Endodermal cell (in vitro differentiated cells): ENCODE results near the gene DCN. TPM values are rescaled to one million over a fixed set of nuclear protein-coding genes. Genes with fewer than 3 reads are reported as not detected.

Experiments
- DNase-seq: peaks from one replicate; pipeline ENCODE4 v3.0.0-alpha.2; 2017
- H3K27ac ChIP-seq: 2 replicates; pipeline ENCODE4 v1.5.1; 2013; ENCODE audit warnings: mild to moderate bottlenecking, low read depth, low read length, moderate library complexity
- H3K27me3 ChIP-seq: 2 replicates; pipeline ENCODE4 v1.6.1; 2013; ENCODE audit warnings: mild to moderate bottlenecking, low read length, moderate library complexity; ENCODE audit not compliant: insufficient read depth, control insufficient read depth, poor library complexity, severe bottlenecking
- H3K36me3 ChIP-seq: 2 replicates; pipeline ENCODE4 v1.7.0; 2013; ENCODE audit warnings: mild to moderate bottlenecking, low read length, moderate library complexity; ENCODE audit not compliant: control insufficient read depth, insufficient read depth
- H3K4me1 ChIP-seq: one replicate; pipeline ENCODE4 v1.7.0; 2013; ENCODE audit warnings: low read length; ENCODE audit not compliant: control insufficient read depth, insufficient read depth
- H3K4me3 ChIP-seq: 2 replicates; pipeline ENCODE4 v1.5.1; 2013; ENCODE audit warnings: mild to moderate bottlenecking, low read length, moderate library complexity
- H3K9ac ChIP-seq: 2 replicates; pipeline ENCODE4 v1.6.1; 2013; ENCODE audit warnings: mild to moderate bottlenecking, low read length, moderate library complexity; ENCODE audit not compliant: poor library complexity, severe bottlenecking; ENCODE audit errors: extremely low read depth
- H3K9me3 ChIP-seq: 2 replicates; pipeline ENCODE4 v1.6.1; 2013; ENCODE audit warnings: mild to moderate bottlenecking, low read length, moderate library complexity; ENCODE audit not compliant: control insufficient read depth
- H3K27ac Mint-ChIP-seq: 2 replicates; pipeline ENCODE4 v1.8.0; 2020; ENCODE audit warnings: mixed read lengths
- H3K27me3 Mint-ChIP-seq: 2 replicates; pipeline ENCODE4 v1.8.0; 2021; ENCODE audit warnings: mild to moderate bottlenecking, mixed read lengths; ENCODE audit not compliant: insufficient read depth
- H3K36me3 Mint-ChIP-seq: 2 replicates; pipeline ENCODE4 v1.8.0; 2020; ENCODE audit warnings: low read depth, mixed read lengths
- H3K4me1 Mint-ChIP-seq: 2 replicates; pipeline ENCODE4 v1.8.0; 2020; ENCODE audit warnings: mixed read lengths
- H3K4me3 Mint-ChIP-seq: 2 replicates; pipeline ENCODE4 v1.8.0; 2020; ENCODE audit warnings: mild to moderate bottlenecking, moderate library complexity, mixed read lengths
- H3K9me3 Mint-ChIP-seq: 2 replicates; pipeline ENCODE4 v1.8.0; 2020; ENCODE audit warnings: mild to moderate bottlenecking, mixed read lengths
- CTCF ChIP-seq: fragments of 200-600 bp; sonication (generic); conservative IDR thresholded peaks from 2 replicates; pipeline ENCODE4 v1.5.0; 2021; ENCODE audit warnings: antibody characterized with exemption, mild to moderate bottlenecking
- WGBS, 2 experiments: methylation state at CpG; one replicate each; pipeline versions ENCODE4 v1.1.5 to v1.1.7; 2013; ENCODE audit warnings: missing lambda C conversion rate in 2 of 2, mixed read lengths in 1 of 2; ENCODE audit not compliant: insufficient coverage in 1 of 2, insufficient read length in 1 of 2; 5-methylcytosine and 5-hydroxymethylcytosine counted together
- total RNA-seq, 2 donors: library from RNA; stranded (reverse); fragmentation: NEBNext Ultra II Directional in 1 of 2; extraction: Animal tissue kit (Norgen Biotek cat#: 25700) in 1 of 2; gene quantifications; 2 replicates in 1 of 2; 3 replicates in 1 of 2; pipeline ENCODE4 v1.2.1, GENCODE V29; 2021

DCN gene
- total RNA-seq, 2 donors from 2014 or later, result not detected

- H3K4me3 ChIP-seq, result no peak overlapping the region
- no peaks in the 10 kb centered on the region for H3K36me3 ChIP-seq
- H3K4me3 Mint-ChIP-seq, result no peak overlapping the region
- H3K4me1 Mint-ChIP-seq, result peaks cover 4% of the 10 kb centered on the region
- DNase-seq, result no peak
- no CpG with 5 or more reads among the region's 1 CpG for WGBS, 2 experiments
- H3K27me3 Mint-ChIP-seq, result no peaks in the 10 kb centered on the region
- no peak overlapping the region for H3K27ac Mint-ChIP-seq
- no peaks in the 10 kb centered on the region for H3K27me3 ChIP-seq
- H3K27ac ChIP-seq, result no peak overlapping the region
- no peak overlapping the region for H3K9ac ChIP-seq
- H3K9me3 Mint-ChIP-seq, result no peaks in the 10 kb centered on the region
- TF ChIP-seq CTCF, result no peak
- H3K9me3 ChIP-seq, result no peaks in the 10 kb centered on the region
- H3K4me1 ChIP-seq, result peaks cover 7% of the 10 kb centered on the region
- H3K36me3 Mint-ChIP-seq, result no peaks in the 10 kb centered on the region
These were observed 77.7 kb downstream of the DCN start for GRCh38 chr12:91104812-91105466.

DNA sequence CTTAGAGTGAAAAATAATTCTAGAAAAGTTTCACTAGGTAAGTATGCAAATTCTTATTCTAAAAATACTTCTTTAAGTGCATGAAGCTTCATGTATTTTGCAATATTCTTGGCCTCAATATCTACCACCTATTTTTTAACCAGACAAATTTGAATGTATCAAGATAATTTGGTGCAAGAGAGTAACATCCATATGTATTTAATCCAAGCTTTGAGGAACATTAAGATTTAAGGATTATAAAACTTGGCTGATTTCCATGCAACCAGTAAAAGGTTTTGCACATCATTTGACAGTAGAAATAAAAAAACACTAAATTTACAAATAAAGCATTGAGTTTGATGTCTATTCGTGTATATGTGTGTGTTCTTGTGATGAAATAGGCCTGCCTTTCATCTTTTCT is 79.0 kb downstream of the DCN start:
- Histone ChIP-seq H3K4me1 (peaks cover 5% of the 10 kb centered on the region), H3K36me3 (no peaks in the 10 kb centered on the region), H3K9me3 (no peaks in the 10 kb centered on the region), H3K27ac (no peak overlapping the region), H3K4me3 (no peak overlapping the region), H3K27me3 (no peaks in the 10 kb centered on the region), H3K9ac (no peak overlapping the region)
- no CpG with 5 or more reads among the region's 1 CpG for WGBS, 2 experiments
- Mint-ChIP-seq H3K4me3 (no peak overlapping the region), H3K27me3 (no peaks in the 10 kb centered on the region), H3K9me3 (no peaks in the 10 kb centered on the region), H3K4me1 (peaks cover 2% of the 10 kb centered on the region), H3K36me3 (no peaks in the 10 kb centered on the region), H3K27ac (no peak overlapping the region)
- no peak for TF ChIP-seq CTCF
- DNase-seq, result no peak

DNA sequence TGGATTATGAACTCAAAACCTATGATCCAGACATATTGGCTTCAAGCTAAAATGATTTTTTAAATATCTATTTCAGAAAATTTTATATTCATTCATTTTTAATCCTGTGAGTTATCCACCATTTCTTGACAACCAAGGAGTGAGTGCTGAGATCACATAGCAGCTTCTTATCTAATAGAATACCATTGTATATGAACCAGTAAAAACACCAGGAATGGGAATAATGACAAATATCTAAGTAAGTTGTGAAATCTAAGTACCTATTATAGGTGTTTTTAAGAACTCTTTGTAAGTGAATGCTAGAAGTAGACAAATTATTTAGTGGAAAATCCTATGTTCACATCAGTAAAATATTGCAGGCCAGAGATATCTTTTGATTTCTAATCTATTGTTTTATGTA is 79.5 kb downstream of the DCN start:
- no peaks in the 10 kb centered on the region for H3K36me3 Mint-ChIP-seq
- Histone ChIP-seq H3K9ac (no peak overlapping the region), H3K4me1 (no peaks in the 10 kb centered on the region), H3K27ac (no peak overlapping the region), H3K4me3 (no peak overlapping the region), H3K9me3 (no peaks in the 10 kb centered on the region), H3K36me3 (no peaks in the 10 kb centered on the region), H3K27me3 (no peaks in the 10 kb centered on the region)
- TF ChIP-seq CTCF, result no peak
- H3K27me3 Mint-ChIP-seq, result no peaks in the 10 kb centered on the region
- no peak for DNase-seq
- no peak overlapping the region for H3K4me3 Mint-ChIP-seq
- H3K4me1 Mint-ChIP-seq, result no peaks in the 10 kb centered on the region
- H3K27ac Mint-ChIP-seq, result no peak overlapping the region
- H3K9me3 Mint-ChIP-seq, result no peaks in the 10 kb centered on the region
